SJSA1 (cell line): Measurements from ENCODE around the gene NHLH1. TPM values are rescaled to one million over a fixed set of nuclear protein-coding genes. Genes with fewer than 3 reads are reported as not detected.
A peak's percentile ranks its signal among the peaks of the same experiment; 100 is the strongest.

ENCODE experiments used
- DNase-seq, 2 experiments: peaks; one replicate each; pipeline ENCODE4 v3.0.0-alpha.2; 2015 to 2020; ENCODE audit warnings: low spot score in 2 of 2, low read depth in 1 of 2
- H3K27ac ChIP-seq: fragments of 250-450 bp; sonication (Bioruptor Pico); 2 replicates; pipeline ENCODE4 v1.5.1; 2020; ENCODE audit warnings: mild to moderate bottlenecking, moderate library complexity
- H3K27me3 ChIP-seq: fragments of 250-450 bp; sonication (Bioruptor Pico); replicated peaks from 2 replicates; pipeline ENCODE4 v1.5.1; 2020; ENCODE audit warnings: mild to moderate bottlenecking, moderate library complexity
- H3K36me3 ChIP-seq: fragments of 250-450 bp; sonication (Bioruptor Pico); 2 replicates; pipeline ENCODE4 v1.5.1; 2020; ENCODE audit warnings: mild to moderate bottlenecking
- H3K4me1 ChIP-seq: fragments of 250-450 bp; sonication (Bioruptor Pico); replicated peaks from 2 replicates; pipeline ENCODE4 v1.6.1; 2021; ENCODE audit warnings: mild to moderate bottlenecking
- H3K4me3 ChIP-seq: fragments of 250-450 bp; sonication (Bioruptor Pico); 2 replicates; pipeline ENCODE4 v1.5.1; 2020; ENCODE audit warnings: mild to moderate bottlenecking
- H3K9me3 ChIP-seq: fragments of 250-450 bp; sonication (Bioruptor Pico); replicated peaks from 2 replicates; pipeline ENCODE4 v1.5.1; 2020; ENCODE audit warnings: mild to moderate bottlenecking
- total RNA-seq: library from RNA; depleted of rRNA; stranded (reverse); fragments of >200 nt; shearing (Covaris generic); gene quantifications from 2 replicates; pipeline ENCODE4 v1.2.3, GENCODE V29; 2014

The NHLH1 gene
- total RNA-seq, 1 experiment from 2014 or later: 0.11 TPM

DNA sequence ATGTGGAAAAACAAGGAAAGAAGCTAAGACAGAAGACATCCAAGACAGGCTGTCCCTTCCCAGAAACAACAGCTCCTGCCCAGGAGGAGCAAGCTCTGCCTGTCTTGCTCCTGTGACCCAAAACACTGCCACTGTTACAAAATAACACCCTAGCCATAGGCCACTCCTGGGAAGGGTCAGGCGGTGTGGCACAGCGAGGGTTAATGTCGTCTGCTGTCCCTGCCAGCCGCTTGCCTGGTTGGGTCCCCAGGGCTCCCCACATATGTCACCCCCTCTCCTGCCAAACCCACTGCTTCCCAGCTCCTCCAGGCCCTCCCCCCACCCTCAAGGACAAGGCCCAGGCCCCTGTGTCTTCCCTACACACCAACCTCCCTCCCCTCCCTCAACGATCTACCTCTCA is 3.9 kb upstream of the NHLH1 start:
- Histone ChIP-seq H3K27ac (no peak overlapping the region), H3K4me1 (no peaks in the 10 kb centered on the region), H3K36me3 (peaks cover 27% of the 10 kb centered on the region), H3K4me3 (no peak overlapping the region), H3K27me3 (no peaks in the 10 kb centered on the region), H3K9me3 (no peaks in the 10 kb centered on the region)
- DNase-seq: peak in 1 of 2 experiments; percentile 36

DNA sequence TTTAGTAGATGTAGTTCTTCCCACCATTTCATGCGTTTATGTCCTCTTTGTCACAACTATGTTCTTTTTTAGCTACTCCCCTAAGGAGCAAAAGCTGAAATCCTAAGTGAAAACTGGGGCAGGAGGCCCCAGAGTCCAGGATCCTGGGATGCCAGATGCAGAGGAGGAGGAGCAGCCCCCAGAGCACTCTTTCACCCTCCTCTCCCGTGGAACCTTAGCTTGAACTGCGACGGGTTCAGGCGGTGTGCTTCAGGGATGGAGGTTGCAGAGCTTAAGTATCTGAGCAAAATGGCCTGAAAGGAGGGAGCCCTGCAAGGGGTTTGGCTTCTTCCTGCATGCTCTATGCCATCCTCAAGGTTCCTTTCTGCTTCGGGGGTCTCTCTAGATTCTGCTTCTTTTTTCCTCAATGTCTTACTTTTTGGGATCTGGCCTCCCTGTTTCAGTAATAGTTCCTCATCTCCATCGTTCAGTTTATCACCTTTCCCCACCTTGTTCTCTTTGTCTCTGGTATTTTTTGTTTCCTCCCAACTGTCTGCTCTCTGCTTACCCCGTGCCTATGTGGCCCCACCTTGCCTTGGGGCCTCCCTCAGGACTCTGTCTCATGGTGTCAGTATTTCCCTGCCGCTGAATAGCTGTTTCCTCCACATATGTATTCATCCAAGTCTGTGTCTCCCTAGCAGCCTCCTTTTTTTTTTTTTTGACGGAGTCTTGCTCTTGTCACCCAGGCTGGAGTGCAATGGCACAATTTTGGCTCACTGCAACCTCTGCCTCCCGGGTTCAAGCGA is 2.7 kb upstream of the NHLH1 start:
- DNase-seq: peak in 1 of 2 experiments; percentile 22
- H3K4me1 ChIP-seq: no peaks in the 10 kb centered on the region
- H3K36me3 ChIP-seq: peaks cover 19% of the 10 kb centered on the region
- H3K27ac ChIP-seq: no peak overlapping the region
- no peaks in the 10 kb centered on the region for H3K27me3 ChIP-seq
- H3K9me3 ChIP-seq: no peaks in the 10 kb centered on the region
- H3K4me3 ChIP-seq: no peak overlapping the region

DNA sequence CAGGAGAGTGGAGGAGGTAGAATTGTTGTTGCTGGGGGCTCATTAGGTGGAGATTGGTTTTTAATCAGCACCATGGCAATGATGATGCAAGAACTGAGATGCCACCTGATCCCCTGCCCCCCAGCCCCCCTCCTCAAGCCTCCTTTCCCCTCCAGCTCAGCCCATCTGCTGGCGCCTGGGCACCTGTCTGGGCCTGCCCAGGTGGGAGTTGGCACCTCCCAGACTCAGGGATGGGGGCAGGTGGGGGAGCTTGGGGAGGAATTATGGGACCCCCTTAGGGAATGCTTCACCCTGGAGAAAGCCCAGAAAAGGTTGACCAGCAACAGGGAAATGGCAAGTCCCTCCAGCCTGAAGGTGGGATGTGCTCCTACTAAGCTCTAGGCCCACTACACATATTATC is 1.5 kb upstream of the NHLH1 start:
- Histone ChIP-seq H3K27ac (no peak overlapping the region), H3K27me3 (no peaks in the 10 kb centered on the region; the same call in 1 of the 2 replicates), H3K4me1 (no peaks in the 10 kb centered on the region), H3K4me3 (no peak overlapping the region), H3K9me3 (no peaks in the 10 kb centered on the region), H3K36me3 (peaks cover 8% of the 10 kb centered on the region; the same call in 1 of the 2 replicates)
- DNase-seq: peak in 1 of 2 experiments; percentile 21

DNA sequence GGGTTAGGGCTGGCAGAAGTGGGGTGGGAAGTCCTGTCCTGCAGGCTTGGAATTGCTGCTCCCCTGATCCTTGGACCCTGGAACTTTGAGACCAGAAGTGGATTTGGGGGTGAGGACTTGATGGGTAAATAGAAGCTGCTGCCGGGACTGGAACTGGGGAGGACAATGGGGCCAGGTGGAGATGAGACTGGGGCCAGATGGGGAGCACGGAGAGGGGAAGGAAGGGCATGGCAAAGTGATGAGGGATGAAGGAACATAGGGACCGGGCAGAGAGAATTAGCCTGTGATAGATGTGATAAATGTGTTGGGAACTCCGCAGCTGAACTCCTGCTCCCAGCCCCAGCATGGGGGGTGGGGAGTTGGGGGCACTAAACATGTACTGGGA is 637 bp downstream of the NHLH1 start:
- DNase-seq: peak in 1 of 2 experiments; percentile 31
- Histone ChIP-seq H3K27me3 (no peaks in the 10 kb centered on the region; the same call in 1 of the 2 replicates), H3K4me3 (no peak overlapping the region), H3K36me3 (no peaks in the 10 kb centered on the region), H3K27ac (no peak overlapping the region), H3K9me3 (no peaks in the 10 kb centered on the region), H3K4me1 (no peaks in the 10 kb centered on the region)

DNA sequence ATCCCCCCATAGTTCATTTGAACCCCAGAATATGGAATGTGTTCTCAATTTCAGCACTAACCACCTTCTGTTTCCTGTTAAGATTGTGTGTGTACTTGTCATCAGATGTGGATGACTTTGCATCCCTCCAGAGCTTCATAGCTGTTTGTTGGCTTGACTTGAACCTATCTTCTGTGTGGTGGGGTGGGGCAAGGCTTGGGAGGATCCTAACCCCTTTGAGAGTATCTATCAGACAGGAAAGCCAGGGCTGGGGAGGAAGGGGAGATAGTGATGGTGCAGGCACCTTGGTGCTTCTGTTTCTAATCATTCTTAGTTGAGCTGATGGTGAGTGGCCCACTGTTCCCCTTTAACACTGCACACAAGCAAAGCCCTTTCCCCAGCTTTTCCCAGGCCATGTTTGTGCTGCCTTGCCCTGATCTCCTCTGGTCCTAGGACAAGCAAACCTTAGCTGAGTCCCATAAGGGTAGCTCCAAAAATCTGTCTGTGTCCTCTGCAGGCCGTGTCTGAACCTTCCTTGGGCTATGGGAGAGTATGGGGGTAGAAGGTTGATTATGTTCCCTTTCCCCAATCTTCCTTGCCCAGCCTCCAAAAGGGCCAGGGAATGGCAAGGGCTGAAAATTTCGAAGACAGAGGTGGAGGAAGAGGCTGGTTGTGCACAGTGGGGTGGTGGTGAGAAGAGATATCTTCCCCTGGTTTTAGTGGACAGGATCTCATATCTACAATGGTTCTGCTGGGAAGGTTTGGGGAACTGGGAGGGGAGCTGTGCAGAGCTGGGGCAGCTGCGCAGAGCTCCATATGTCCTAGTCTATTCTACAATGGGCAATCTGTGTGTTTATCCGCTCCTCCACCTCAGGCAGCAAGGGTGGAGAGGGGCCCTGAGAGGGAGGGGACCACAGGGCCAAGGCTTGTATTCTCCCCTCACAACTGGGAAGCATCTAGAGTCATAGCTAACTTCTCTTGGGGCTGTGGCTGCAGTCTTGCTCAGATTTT is 1.4 kb downstream of the NHLH1 start:
- no peaks in the 10 kb centered on the region; the same call in 1 of the 2 replicates for H3K27me3 ChIP-seq
- H3K36me3 ChIP-seq: no peaks in the 10 kb centered on the region
- no peak overlapping the region for H3K27ac ChIP-seq
- peak in 1 of 2 experiments; percentile 23 for DNase-seq
- H3K9me3 ChIP-seq: no peaks in the 10 kb centered on the region
- H3K4me3 ChIP-seq: no peak overlapping the region
- no peaks in the 10 kb centered on the region for H3K4me1 ChIP-seq

DNA sequence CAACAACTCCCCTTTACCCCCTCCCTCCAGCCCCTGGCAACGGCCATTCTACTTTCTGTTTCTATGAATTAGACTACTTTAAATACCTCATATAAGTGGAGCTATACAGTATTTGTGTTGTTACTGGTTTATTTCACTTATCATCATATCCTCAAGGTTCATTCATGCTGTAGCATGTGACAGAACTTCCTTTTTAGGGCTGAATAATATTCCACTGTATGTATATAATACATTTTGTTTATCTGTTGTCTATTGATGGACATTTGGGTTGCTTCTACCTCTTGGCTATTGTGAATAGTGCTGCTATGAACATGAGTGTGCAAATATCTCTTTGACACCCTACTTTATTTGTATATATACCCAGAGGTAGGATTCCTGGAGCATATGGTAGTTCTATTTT is 2.2 kb downstream of the NHLH1 start:
- no peaks in the 10 kb centered on the region for H3K4me1 ChIP-seq
- no peak overlapping the region for H3K4me3 ChIP-seq
- no peaks in the 10 kb centered on the region; the same call in 1 of the 2 replicates for H3K27me3 ChIP-seq
- no peaks in the 10 kb centered on the region for H3K9me3 ChIP-seq
- H3K36me3 ChIP-seq: no peaks in the 10 kb centered on the region
- no peak for DNase-seq
- H3K27ac ChIP-seq: no peak overlapping the region

DNA sequence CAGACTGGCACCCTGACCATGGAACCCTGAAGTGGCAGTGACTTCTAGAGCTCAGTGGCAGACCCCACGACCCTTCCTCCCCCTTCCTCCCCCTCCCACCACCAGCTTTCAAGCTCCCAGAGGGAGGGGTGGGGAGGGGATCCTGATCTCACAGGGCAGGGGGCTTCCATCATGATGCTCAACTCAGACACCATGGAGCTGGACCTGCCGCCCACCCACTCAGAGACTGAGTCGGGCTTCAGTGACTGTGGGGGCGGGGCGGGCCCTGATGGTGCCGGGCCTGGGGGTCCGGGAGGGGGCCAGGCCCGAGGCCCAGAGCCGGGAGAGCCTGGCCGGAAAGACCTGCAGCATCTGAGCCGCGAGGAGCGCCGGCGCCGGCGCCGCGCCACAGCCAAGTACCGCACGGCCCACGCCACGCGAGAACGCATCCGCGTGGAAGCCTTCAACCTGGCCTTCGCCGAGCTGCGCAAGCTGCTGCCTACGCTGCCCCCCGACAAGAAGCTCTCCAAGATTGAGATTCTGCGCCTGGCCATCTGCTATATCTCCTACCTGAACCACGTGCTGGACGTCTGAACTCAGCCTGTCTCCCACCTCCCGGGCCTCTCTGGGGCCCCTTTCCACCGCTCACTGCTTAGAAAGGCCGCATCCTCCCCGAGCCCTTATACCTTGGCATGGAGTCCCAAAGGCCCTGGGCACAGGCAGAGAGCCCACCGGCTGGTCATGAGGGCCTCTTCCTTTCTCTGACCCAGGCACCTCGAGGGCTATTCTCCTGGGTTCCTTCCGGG is 3.9 kb downstream of the NHLH1 start:
- no peak overlapping the region for H3K27ac ChIP-seq
- H3K9me3 ChIP-seq: no peaks in the 10 kb centered on the region
- no peak overlapping the region for H3K4me3 ChIP-seq
- peaks cover 7% of the 10 kb centered on the region for H3K4me1 ChIP-seq
- H3K27me3 ChIP-seq: no peaks in the 10 kb centered on the region; the same call in 1 of the 2 replicates
- no peaks in the 10 kb centered on the region for H3K36me3 ChIP-seq
- peak in 1 of 2 experiments; percentile 30 for DNase-seq

DNA sequence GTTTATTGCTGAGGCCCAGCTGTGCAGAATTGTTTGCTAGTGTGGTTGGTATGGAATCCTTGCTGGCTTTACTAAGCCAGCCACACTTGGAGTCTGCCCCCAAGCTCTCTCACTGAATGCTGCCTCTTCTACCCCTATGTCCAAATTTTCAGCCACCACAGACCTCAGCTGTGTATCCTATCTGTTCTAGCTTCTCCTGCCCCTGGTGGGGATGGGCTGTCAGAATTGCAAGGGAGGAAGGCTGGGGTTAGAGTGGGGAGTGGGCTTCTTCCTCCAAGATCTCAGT is 4.4 kb downstream of the NHLH1 start:
- H3K27ac ChIP-seq: no peak overlapping the region
- H3K4me1 ChIP-seq: peaks cover 12% of the 10 kb centered on the region
- H3K9me3 ChIP-seq: no peaks in the 10 kb centered on the region
- DNase-seq: peak in 1 of 2 experiments; percentile 30
- no peaks in the 10 kb centered on the region; the same call in 1 of the 2 replicates for H3K27me3 ChIP-seq
- H3K36me3 ChIP-seq: no peaks in the 10 kb centered on the region
- no peak overlapping the region for H3K4me3 ChIP-seq

DNA sequence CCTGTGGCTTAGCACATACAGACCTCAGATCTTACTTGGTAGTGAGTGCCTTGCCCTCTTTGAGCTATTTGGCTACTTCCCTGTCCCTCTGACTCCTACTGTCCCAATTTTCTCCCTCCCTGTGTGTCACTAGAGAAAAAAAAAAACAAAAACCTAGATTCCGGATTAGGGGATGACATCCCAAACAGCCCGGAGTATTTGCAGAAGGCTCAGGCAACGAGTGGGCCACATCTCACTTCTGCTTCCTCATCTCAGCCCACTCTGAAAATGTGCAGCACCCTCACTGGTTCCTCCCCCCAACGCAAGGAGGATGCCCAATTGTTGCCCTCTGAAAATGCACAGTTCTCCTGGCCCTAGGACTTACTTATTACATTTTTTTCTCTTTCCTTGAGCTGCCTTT is 4.9 kb downstream of the NHLH1 start:
- H3K36me3 ChIP-seq: no peaks in the 10 kb centered on the region
- no peaks in the 10 kb centered on the region for H3K9me3 ChIP-seq
- H3K27ac ChIP-seq: no peak overlapping the region
- H3K27me3 ChIP-seq: no peaks in the 10 kb centered on the region; the same call in 1 of the 2 replicates
- peaks cover 17% of the 10 kb centered on the region for H3K4me1 ChIP-seq
- DNase-seq: peak in 1 of 2 experiments; percentile 14
- no peak overlapping the region for H3K4me3 ChIP-seq

DNA sequence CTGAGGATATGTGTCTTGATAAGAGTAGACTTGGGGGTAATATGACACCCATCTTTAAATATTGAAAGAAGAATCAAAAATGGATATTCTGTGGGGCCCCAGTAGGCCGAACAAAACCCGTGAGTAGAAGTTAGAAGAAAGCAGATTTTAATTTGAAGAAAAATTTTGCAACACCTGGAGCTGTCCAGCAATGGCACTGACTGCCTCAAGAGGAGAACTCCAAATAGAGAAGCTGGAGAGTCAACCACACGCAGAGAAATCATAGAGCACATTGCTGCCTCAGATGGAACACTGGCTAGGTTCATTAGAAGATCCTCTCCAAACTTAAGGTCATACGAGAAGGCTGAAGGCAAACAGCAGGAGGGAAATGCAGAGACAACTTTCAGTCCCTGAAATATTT is 6.8 kb downstream of the NHLH1 start:
- H3K36me3 ChIP-seq: no peaks in the 10 kb centered on the region
- H3K27me3 ChIP-seq: no peaks in the 10 kb centered on the region; the same call in 1 of the 2 replicates
- peak in 1 of 2 experiments; percentile 14 for DNase-seq
- no peaks in the 10 kb centered on the region for H3K9me3 ChIP-seq
- no peak overlapping the region for H3K27ac ChIP-seq
- no peak overlapping the region for H3K4me3 ChIP-seq
- peaks cover 24% of the 10 kb centered on the region for H3K4me1 ChIP-seq

DNA sequence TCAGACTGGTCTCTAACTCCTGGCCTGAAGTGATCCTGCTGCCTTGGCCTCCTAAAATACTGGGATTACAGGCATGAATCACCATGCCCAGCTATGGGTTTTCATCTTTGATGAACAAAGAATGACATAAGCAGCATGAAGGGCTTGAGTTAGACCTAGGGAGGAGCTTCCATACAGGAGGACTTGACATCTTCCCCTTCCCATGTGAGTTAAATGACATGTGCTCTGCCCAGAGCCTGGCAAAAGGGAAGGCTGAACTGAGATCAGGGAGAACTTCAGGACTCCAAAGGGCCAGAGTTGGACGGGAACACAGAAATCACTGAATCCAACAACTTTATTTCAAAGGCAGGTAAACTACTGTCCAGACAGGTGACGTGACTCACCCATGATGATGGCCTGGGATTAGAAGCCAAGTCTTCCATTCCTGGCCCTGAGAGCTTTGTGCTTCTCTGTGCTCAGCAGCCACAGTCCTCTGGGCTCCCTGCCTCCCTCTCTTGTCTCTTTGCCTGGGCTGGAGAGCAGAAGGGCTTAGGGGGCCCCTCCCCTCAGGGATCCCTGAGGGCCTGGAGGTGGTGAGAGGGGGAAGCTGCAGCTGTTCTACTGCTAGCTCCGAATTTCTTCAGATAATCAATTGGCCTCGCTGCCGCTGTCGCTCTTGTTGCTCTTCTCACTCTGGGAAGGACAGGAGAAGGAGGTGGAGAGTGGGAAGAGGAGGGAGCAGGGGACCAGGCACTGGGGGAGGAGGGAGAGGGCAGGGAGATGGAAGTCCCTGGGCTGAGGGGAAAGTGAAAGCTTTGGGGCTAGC is 7.6 kb downstream of the NHLH1 start:
- H3K27ac ChIP-seq: no peak overlapping the region
- DNase-seq: peak in 1 of 2 experiments; percentile 26
- peaks cover 24% of the 10 kb centered on the region for H3K4me1 ChIP-seq
- no peaks in the 10 kb centered on the region; the same call in 1 of the 2 replicates for H3K27me3 ChIP-seq
- H3K36me3 ChIP-seq: no peaks in the 10 kb centered on the region
- H3K4me3 ChIP-seq: no peak overlapping the region
- H3K9me3 ChIP-seq: no peaks in the 10 kb centered on the region

DNA sequence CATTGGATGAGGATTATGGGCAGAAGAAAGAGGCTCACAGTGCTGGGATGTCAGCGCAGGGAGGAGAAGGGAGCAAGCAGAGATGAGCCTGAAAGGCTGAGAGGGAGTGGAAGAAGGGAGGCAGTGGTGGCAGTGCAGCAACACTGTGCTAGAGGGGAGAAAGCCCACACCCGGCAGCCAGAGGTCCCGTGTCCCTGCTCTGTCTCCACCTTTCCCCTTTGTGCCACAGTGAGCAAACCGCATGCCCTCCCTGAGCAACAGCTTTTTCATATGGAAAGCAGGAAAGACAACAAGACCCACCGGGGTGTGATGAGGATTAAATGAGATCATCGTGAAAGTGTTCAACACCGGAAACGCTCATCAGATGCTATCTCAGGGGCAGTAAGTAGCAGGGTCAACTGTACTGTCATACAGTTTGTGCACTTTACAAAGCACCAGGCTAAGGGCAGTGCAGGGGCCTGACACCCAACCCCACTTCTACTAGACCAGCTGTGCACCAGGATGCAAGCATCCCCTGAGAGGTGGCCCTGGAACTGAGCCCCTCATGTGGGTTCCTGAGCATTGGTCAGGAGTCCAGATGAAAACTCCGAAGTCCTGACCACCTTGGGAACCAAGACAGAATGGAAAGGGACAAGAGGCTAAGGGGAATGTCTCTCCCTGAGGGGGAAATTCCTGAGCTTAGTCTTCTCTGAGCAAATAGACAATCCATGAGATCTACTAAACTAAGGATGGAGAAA is 9.1 kb downstream of the NHLH1 start:
- peak; percentile 56 to 65 for DNase-seq
- Histone ChIP-seq H3K4me1 (peaks cover 24% of the 10 kb centered on the region), H3K27ac (peak overlapping the region; percentile 11; the same call in 1 of the 2 replicates), H3K27me3 (no peaks in the 10 kb centered on the region), H3K9me3 (no peaks in the 10 kb centered on the region), H3K36me3 (no peaks in the 10 kb centered on the region), H3K4me3 (no peak overlapping the region)
